Trophoblast cell (in vitro differentiated cells and primary cell): Measurements from ENCODE around the gene HIVEP1.

ENCODE experiments used
- DNase-seq, 2 donors: peaks; one replicate each; pipeline ENCODE4 v3.0.0-alpha.2; 2016
- H2AFZ ChIP-seq: 2 replicates; pipeline ENCODE4 v1.6.1; 2013; ENCODE audit warnings: low read length, moderate library complexity, mild to moderate bottlenecking; ENCODE audit not compliant: insufficient read depth, poor library complexity
- H2AK5ac ChIP-seq: 2 replicates; pipeline ENCODE4 v1.6.1; 2013; ENCODE audit warnings: mild to moderate bottlenecking, low read length
- H2BK120ac ChIP-seq: 2 replicates; pipeline ENCODE4 v1.6.1; 2013; ENCODE audit warnings: low read length, mild to moderate bottlenecking, moderate library complexity; ENCODE audit not compliant: insufficient read depth, poor library complexity
- H2BK12ac ChIP-seq: 2 replicates; pipeline ENCODE4 v1.6.1; 2013; ENCODE audit warnings: mild to moderate bottlenecking, low read length, moderate library complexity
- H2BK5ac ChIP-seq: 2 replicates; pipeline ENCODE4 v1.6.1; 2013; ENCODE audit warnings: low read length, low read depth, moderate library complexity, mild to moderate bottlenecking; ENCODE audit not compliant: poor library complexity
- H3K14ac ChIP-seq: 2 replicates; pipeline ENCODE4 v1.6.1; 2013; ENCODE audit warnings: mild to moderate bottlenecking, low read length
- H3K18ac ChIP-seq: 2 replicates; pipeline ENCODE4 v1.6.1; 2013; ENCODE audit warnings: mild to moderate bottlenecking, low read length
- H3K23ac ChIP-seq: 2 replicates; pipeline ENCODE4 v1.6.1; 2013; ENCODE audit warnings: low read length
- H3K27ac ChIP-seq: 2 replicates; pipeline ENCODE4 v1.5.1; 2013; ENCODE audit warnings: low read depth, mild to moderate bottlenecking, inconsistent platforms, low read length, moderate library complexity
- H3K27me3 ChIP-seq: 2 replicates; pipeline ENCODE4 v1.6.1; 2013; ENCODE audit warnings: inconsistent platforms, mild to moderate bottlenecking, low read length, moderate library complexity; ENCODE audit not compliant: insufficient read depth
- H3K36me3 ChIP-seq, 2 experiments: 1 replicate in 1 of 2; 2 replicates in 1 of 2; pipeline ENCODE4 v1.6.1; 2013; ENCODE audit warnings: low read length in 2 of 2, mild to moderate bottlenecking in 2 of 2, moderate library complexity in 1 of 2; ENCODE audit not compliant: insufficient read depth in 2 of 2, control insufficient read depth in 1 of 2
- H3K4ac ChIP-seq: 2 replicates; pipeline ENCODE4 v1.6.1; 2013; ENCODE audit warnings: low read depth, mild to moderate bottlenecking, low read length, moderate library complexity
- H3K4me1 ChIP-seq, 2 experiments: 1 replicate in 1 of 2; 2 replicates in 1 of 2; pipeline ENCODE4 v1.6.1; 2013; ENCODE audit warnings: low read length in 2 of 2, mild to moderate bottlenecking in 2 of 2, moderate library complexity in 1 of 2; ENCODE audit not compliant: insufficient read depth in 2 of 2, control insufficient read depth in 1 of 2
- H3K4me2 ChIP-seq: 2 replicates; pipeline ENCODE4 v1.6.1; 2013; ENCODE audit warnings: inconsistent platforms, mild to moderate bottlenecking, low read length, moderate library complexity
- H3K4me3 ChIP-seq: 2 replicates; pipeline ENCODE4 v1.5.1; 2013; ENCODE audit warnings: mild to moderate bottlenecking, low read depth, low read length, inconsistent platforms
- H3K79me1 ChIP-seq: one replicate; pipeline ENCODE4 v1.6.1; 2013; ENCODE audit warnings: low read length
- H3K79me2 ChIP-seq: 2 replicates; pipeline ENCODE4 v1.6.1; 2013; ENCODE audit warnings: low read length, mild to moderate bottlenecking; ENCODE audit not compliant: control insufficient read depth, insufficient read depth, poor library complexity
- H3K9ac ChIP-seq: 2 replicates; pipeline ENCODE4 v1.6.1; 2013; ENCODE audit warnings: mild to moderate bottlenecking, low read length
- H3K9me3 ChIP-seq: 2 replicates; pipeline ENCODE4 v1.6.1; 2013; ENCODE audit warnings: low read depth, mild to moderate bottlenecking, control low read depth, inconsistent platforms, low read length; ENCODE audit not compliant: insufficient read depth
- H4K12ac ChIP-seq: 2 replicates; pipeline ENCODE4 v1.6.1; 2013; ENCODE audit warnings: low read depth, mild to moderate bottlenecking, low read length, moderate library complexity
- H4K8ac ChIP-seq: 2 replicates; pipeline ENCODE4 v1.6.1; 2013; ENCODE audit warnings: low read depth, mild to moderate bottlenecking, low read length, moderate library complexity
- H4K91ac ChIP-seq: one replicate; pipeline ENCODE4 v1.6.1; 2013; ENCODE audit warnings: low read depth, mild to moderate bottlenecking, low read length, moderate library complexity
- WGBS: extraction: QIAGEN DNeasy Blood & Tissue Kit; methylation state at CpG from one replicate; pipeline ENCODE4 v1.1.7; 2013; ENCODE audit warnings: missing lambda C conversion rate; ENCODE audit not compliant: insufficient read length, insufficient coverage; ENCODE audit errors: extremely low coverage; 5-methylcytosine and 5-hydroxymethylcytosine counted together

The HIVEP1 gene

DNA sequence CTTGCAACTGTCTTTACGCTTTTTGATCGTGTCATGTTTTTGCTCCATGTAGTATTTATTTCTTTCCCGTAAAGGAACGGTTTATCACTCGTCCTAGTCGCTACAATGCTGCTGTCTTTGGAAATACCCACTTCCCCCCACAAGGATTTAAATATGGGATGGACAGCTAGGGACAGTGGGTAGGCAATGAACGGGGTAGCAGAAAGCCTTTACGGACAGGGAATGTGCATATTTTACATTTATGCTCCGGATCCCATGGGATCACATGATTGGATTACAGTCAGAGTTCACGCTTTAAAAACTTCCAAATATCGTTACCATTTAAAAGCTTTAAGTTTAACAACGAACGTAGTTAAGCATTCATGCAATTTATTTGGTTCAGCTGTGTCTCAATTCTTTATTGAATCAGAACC lies 1.2 kb downstream of the HIVEP1 start:
- Histone ChIP-seq H3K4me3 (peak overlapping the region; percentile 82), H3K18ac (no peak overlapping the region), H3K4me2 (peak overlapping the region; percentile 98), H2BK12ac (no peak overlapping the region), H3K27me3 (no peaks in the 10 kb centered on the region), H4K12ac (no peak overlapping the region), H2AFZ (no peak overlapping the region), H3K14ac (no peak overlapping the region), H3K9ac (no peak overlapping the region), H3K4ac (peak overlapping the region; percentile 15), H2BK5ac (no peak overlapping the region), H4K91ac (no peak overlapping the region), H3K9me3 (no peaks in the 10 kb centered on the region), H2AK5ac (no peak overlapping the region), H2BK120ac (no peak overlapping the region), H3K36me3 (peaks cover 13 to 15% of the 10 kb centered on the region in 2 experiments), H4K8ac (no peak overlapping the region), H3K79me1 (peaks cover 21% of the 10 kb centered on the region), H3K4me1 (peaks cover 0 to 7% of the 10 kb centered on the region in 2 experiments), H3K79me2 (peaks cover 16% of the 10 kb centered on the region), H3K27ac (no peak overlapping the region), H3K23ac (no peak overlapping the region)
- WGBS, result no CpG with 5 or more reads among the region's 13 CpGs
- DNase-seq, result peak in 1 of 2 donors; percentile 38

DNA sequence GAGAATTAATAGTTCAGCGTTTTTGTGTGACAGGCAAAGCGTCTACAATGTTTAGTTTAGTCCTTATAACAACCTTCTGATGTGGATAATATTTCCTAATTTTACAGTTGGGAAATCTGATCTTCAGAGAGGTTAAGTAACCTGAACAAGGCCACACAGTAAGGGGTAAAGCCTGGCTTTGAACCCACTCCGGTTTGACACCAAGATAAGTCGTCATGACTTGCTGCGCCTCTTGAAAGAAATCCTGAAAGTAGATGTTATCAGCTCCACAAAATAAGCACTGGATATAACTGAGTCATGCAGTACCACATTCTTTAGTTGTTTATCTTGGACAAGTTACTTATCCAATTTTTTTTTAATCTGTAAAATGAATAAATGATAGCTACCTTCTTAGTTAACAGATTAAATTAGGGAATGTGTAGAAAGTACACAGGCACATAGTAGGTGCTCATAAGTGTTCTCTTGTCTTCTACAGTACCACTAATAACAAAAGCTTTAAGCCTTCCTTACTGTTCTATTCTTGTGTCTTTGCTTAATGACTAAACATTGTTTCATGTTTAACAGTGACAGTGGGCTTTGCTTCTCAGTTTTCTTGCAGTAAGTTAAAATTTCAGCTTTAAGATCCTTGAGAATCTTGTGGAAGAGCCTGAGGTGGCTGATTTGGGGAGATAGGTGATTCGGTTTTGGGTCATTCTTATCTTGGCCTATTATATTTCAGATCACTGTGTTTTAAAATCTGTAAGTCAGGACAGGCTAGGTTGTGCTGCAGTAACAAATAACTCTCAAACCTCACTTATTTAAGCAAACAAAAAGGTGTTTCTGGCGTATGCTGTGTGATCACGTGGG lies 2.1 kb downstream of the HIVEP1 start:
- Histone ChIP-seq H3K18ac (no peak overlapping the region), H3K36me3 (peaks cover 15 to 16% of the 10 kb centered on the region in 2 experiments), H3K27ac (no peak overlapping the region), H3K4me1 (peaks cover 0 to 7% of the 10 kb centered on the region in 2 experiments), H2BK120ac (no peak overlapping the region), H3K4me3 (no peak overlapping the region), H3K79me2 (peaks cover 12% of the 10 kb centered on the region), H3K79me1 (peaks cover 15% of the 10 kb centered on the region), H4K91ac (no peak overlapping the region), H2BK12ac (no peak overlapping the region), H3K27me3 (no peaks in the 10 kb centered on the region), H3K4me2 (no peak overlapping the region), H3K9me3 (no peaks in the 10 kb centered on the region), H2BK5ac (no peak overlapping the region), H4K12ac (no peak overlapping the region), H3K14ac (no peak overlapping the region), H2AFZ (no peak overlapping the region), H3K9ac (no peak overlapping the region), H3K23ac (no peak overlapping the region), H3K4ac (no peak overlapping the region), H4K8ac (no peak overlapping the region), H2AK5ac (no peak overlapping the region)
- DNase-seq, result peak; percentile 56 to 75
- WGBS, result no CpG with 5 or more reads among the region's 8 CpGs

- no peak overlapping the region for H2BK12ac ChIP-seq
- H3K9me3 ChIP-seq, result no peaks in the 10 kb centered on the region
- peak overlapping the region; percentile 25 for H3K14ac ChIP-seq
- H3K4me2 ChIP-seq, result no peak overlapping the region
- H4K8ac ChIP-seq, result no peak overlapping the region
- no peaks in the 10 kb centered on the region for H3K27me3 ChIP-seq
- peaks cover 0 to 7% of the 10 kb centered on the region in 2 experiments for H3K4me1 ChIP-seq
- no CpG with 5 or more reads among the region's 3 CpGs for WGBS
- H3K18ac ChIP-seq, result no peak overlapping the region
- no peak overlapping the region for H2AFZ ChIP-seq
- no peak overlapping the region for H2BK5ac ChIP-seq
- H3K79me2 ChIP-seq, result peaks cover 11% of the 10 kb centered on the region
- no peak overlapping the region for H2AK5ac ChIP-seq
- H3K4me3 ChIP-seq, result no peak overlapping the region
- H2BK120ac ChIP-seq, result no peak overlapping the region
- H3K27ac ChIP-seq, result no peak overlapping the region
- H3K36me3 ChIP-seq, result peaks cover 15 to 18% of the 10 kb centered on the region in 2 experiments
- H3K4ac ChIP-seq, result peak overlapping the region; percentile 6
- no peak overlapping the region for H3K23ac ChIP-seq
- no peak overlapping the region for H3K9ac ChIP-seq
- DNase-seq, result no peak
- no peak overlapping the region for H4K12ac ChIP-seq
- peaks cover 13% of the 10 kb centered on the region for H3K79me1 ChIP-seq
- no peak overlapping the region for H4K91ac ChIP-seq
These were observed 2.7 kb downstream of the HIVEP1 start for GRCh38 chr6:12014873-12015149.

- Histone ChIP-seq H3K27me3 (no peaks in the 10 kb centered on the region), H3K9me3 (no peaks in the 10 kb centered on the region), H3K36me3 (peaks cover 22 to 25% of the 10 kb centered on the region in 2 experiments), H3K18ac (no peak overlapping the region), H2AFZ (no peak overlapping the region), H2BK5ac (no peak overlapping the region), H4K12ac (no peak overlapping the region), H3K27ac (no peak overlapping the region), H3K9ac (no peak overlapping the region), H3K79me2 (peaks cover 7% of the 10 kb centered on the region), H4K91ac (no peak overlapping the region), H3K79me1 (peaks cover 8% of the 10 kb centered on the region), H3K23ac (no peak overlapping the region), H3K4me3 (no peak overlapping the region), H4K8ac (no peak overlapping the region), H3K4me1 (peaks cover 0 to 4% of the 10 kb centered on the region in 2 experiments), H2AK5ac (no peak overlapping the region), H2BK120ac (no peak overlapping the region), H3K14ac (no peak overlapping the region), H3K4ac (no peak overlapping the region), H3K4me2 (no peak overlapping the region), H2BK12ac (no peak overlapping the region)
- no peak for DNase-seq
- no CpG with 5 or more reads among the region's 10 CpGs for WGBS
These were observed 5.2 kb downstream of the HIVEP1 start for GRCh38 chr6:12017263-12017662.
